B cell (primary cell): Measurements from ENCODE around the gene PTGES. TPM values are rescaled to one million over a fixed set of nuclear protein-coding genes. Genes with fewer than 3 reads are reported as not detected.

Source experiments
- ATAC-seq: fragments of 200-7000 bp; cut with Tn5 transposase; one replicate; pipeline ENCODE4 v1.10.0; 2021; ENCODE audit warnings: low read depth, mild to moderate bottlenecking, moderate number of reproducible peaks, moderate library complexity
- CTCF ChIA-PET: fragments of 350-600 bp; sonication (Branson Sonifier 250); formaldehyde crosslinking; loops from one replicate; lab custom pipeline; 2021; ENCODE audit warnings: antibody characterized with exemption, inconsistent platforms; lab: Charles Lee
- POLR2A ChIA-PET: fragments of 350-600 bp; sonication (Branson Sonifier 250); formaldehyde crosslinking; loops from one replicate; lab custom pipeline; 2021; ENCODE audit warnings: antibody characterized with exemption; lab: Charles Lee
- DNase-seq: peaks from one replicate; pipeline ENCODE4 v3.0.0; 2013
- H2AFZ ChIP-seq: 2 replicates; pipeline ENCODE4 v1.6.1; 2012; ENCODE audit warnings: mild to moderate bottlenecking, low read depth, low read length; ENCODE audit not compliant: insufficient read depth, poor library complexity, severe bottlenecking
- H3K27ac ChIP-seq, 2 donors: 1 replicate in 1 of 2; 2 replicates in 1 of 2; pipeline ENCODE4 v1.5.1; 2012 to 2013; ENCODE audit warnings: low read length in 2 of 2, mild to moderate bottlenecking in 2 of 2, moderate library complexity in 1 of 2
- H3K27me3 ChIP-seq, 4 experiments: fragments of 200-600 bp in 1 of 4; sonication (generic) in 1 of 4; replicated peaks in 1 of 4; 1 replicate in 2 of 4; 2 replicates in 2 of 4; pipeline versions ENCODE4 v1.6.1 to v1.7.0; 2013 to 2016; ENCODE audit warnings: low read length in 3 of 4, mild to moderate bottlenecking in 2 of 4, mixed read lengths in 1 of 4, moderate library complexity in 1 of 4; ENCODE audit not compliant: insufficient read depth in 4 of 4, control insufficient read depth in 3 of 4; ENCODE audit errors: control extremely low read depth in 1 of 4
- H3K36me3 ChIP-seq, 2 experiments: replicated peaks in 1 of 2; 1 replicate in 1 of 2; 2 replicates in 1 of 2; pipeline versions ENCODE4 v1.6.1 to v1.7.1; 2013; ENCODE audit warnings: low read length in 1 of 2; ENCODE audit not compliant: insufficient read depth in 2 of 2, control insufficient read depth in 1 of 2; ENCODE audit errors: control extremely low read depth in 1 of 2, extremely low read depth in 1 of 2
- H3K4me1 ChIP-seq, 2 donors: fragments of 200-600 bp in 1 of 2; sonication (generic) in 1 of 2; 1 replicate in 1 of 2; 2 replicates in 1 of 2; pipeline versions ENCODE4 v1.5.1 to v1.6.1; 2013 to 2017; ENCODE audit warnings: low read length in 2 of 2; ENCODE audit not compliant: control insufficient read depth in 2 of 2, insufficient read depth in 2 of 2
- H3K4me2 ChIP-seq: replicated peaks from 2 replicates; pipeline ENCODE3; 2012; ENCODE audit warnings: mild to moderate bottlenecking, low read depth, low read length; ENCODE audit not compliant: poor library complexity, severe bottlenecking
- H3K4me3 ChIP-seq, 5 experiments: fragments of 200-600 bp in 1 of 5; sonication (generic) in 1 of 5; 1 replicate in 3 of 5; 2 replicates in 2 of 5; pipeline versions ENCODE4 v1.5.1 to v1.7.0; 2011 to 2016; ENCODE audit warnings: low read length in 4 of 5, mild to moderate bottlenecking in 4 of 5, low read depth in 2 of 5, control low read depth in 1 of 5, moderate library complexity in 1 of 5; ENCODE audit not compliant: insufficient read depth in 1 of 5; ENCODE audit errors: control extremely low read depth in 1 of 5, extremely low read depth in 1 of 5
- H3K79me2 ChIP-seq: fragments of 200-600 bp; sonication (generic); one replicate; pipeline ENCODE4 v1.6.0; 2016; ENCODE audit warnings: low read length; ENCODE audit not compliant: control insufficient read depth, insufficient read depth
- H3K9ac ChIP-seq: fragments of 200-600 bp; sonication (generic); 2 replicates; pipeline ENCODE4 v1.6.1; 2017; ENCODE audit warnings: mild to moderate bottlenecking, low read length, moderate library complexity
- H3K9me3 ChIP-seq, 3 donors: one replicate each; pipeline versions ENCODE4 v1.6.1 to v1.7.1; 2013; ENCODE audit warnings: low read length in 2 of 3; ENCODE audit not compliant: control insufficient read depth in 2 of 3, insufficient read depth in 1 of 3; ENCODE audit errors: control extremely low read depth in 1 of 3
- H4K20me1 ChIP-seq: 2 replicates; pipeline ENCODE4 v1.6.0; 2012; ENCODE audit warnings: mild to moderate bottlenecking, low read length; ENCODE audit not compliant: insufficient read depth, control insufficient read depth, poor library complexity, severe bottlenecking
- H3K27ac Mint-ChIP-seq: one replicate; pipeline ENCODE4 v1.8.0; 2021; ENCODE audit warnings: mixed read lengths
- H3K27me3 Mint-ChIP-seq: one replicate; pipeline ENCODE4 v1.8.0; 2021; ENCODE audit warnings: mixed read lengths
- H3K4me1 Mint-ChIP-seq: one replicate; pipeline ENCODE4 v1.8.0; 2021; ENCODE audit warnings: mixed read lengths
- H3K4me3 Mint-ChIP-seq: one replicate; pipeline ENCODE4 v1.8.0; 2021; ENCODE audit warnings: mixed read lengths
- H3K9me3 Mint-ChIP-seq: one replicate; pipeline ENCODE4 v1.8.0; 2022; ENCODE audit warnings: mixed read lengths; ENCODE audit not compliant: insufficient read depth
- CTCF ChIP-seq: fragments of 200-600 bp; IDR thresholded peaks from one replicate; pipeline ENCODE4 v1.8.0; 2022; ENCODE audit warnings: antibody characterized with exemption, mild to moderate bottlenecking
- EZH2 ChIP-seq: IDR thresholded peaks from 2 replicates; pipeline ENCODE4 v1.6.1; 2012; ENCODE audit warnings: borderline replicate concordance, low read depth, mild to moderate bottlenecking, moderate library complexity, low read length; ENCODE audit not compliant: insufficient read depth, poor library complexity, severe bottlenecking
- WGBS: methylation state at CpG from one replicate; pipeline ENCODE4 v1.1.5; 2013; ENCODE audit warnings: missing lambda C conversion rate; ENCODE audit not compliant: insufficient coverage; 5-methylcytosine and 5-hydroxymethylcytosine counted together
- intact Hi-C: fragments of 100-400 bp; cut with micrococcal nuclease; formaldehyde crosslinking; loops from one replicate; pipeline ENCODE4 v1.10.0; 2022
- polyA plus RNA-seq: library from polyadenylated mRNA; depleted of rRNA; stranded (reverse); fragments of >200 nt; gene quantifications from 2 replicates; pipeline ENCODE4 v1.2.3, GENCODE V29; 2012
- total RNA-seq, 2 donors: library from RNA; stranded (reverse); fragments of 120-200 nt in 1 of 2; gene quantifications; 1 replicate in 1 of 2; 2 replicates in 1 of 2; pipeline versions ENCODE4 v1.2.3 to v1.2.4, GENCODE V29; 2013 to 2022

Gene PTGES
- total and polyA plus RNA-seq, 2 donors (not counting 1 experiment from before 2014, with no cell fraction given): not detected

DNA sequence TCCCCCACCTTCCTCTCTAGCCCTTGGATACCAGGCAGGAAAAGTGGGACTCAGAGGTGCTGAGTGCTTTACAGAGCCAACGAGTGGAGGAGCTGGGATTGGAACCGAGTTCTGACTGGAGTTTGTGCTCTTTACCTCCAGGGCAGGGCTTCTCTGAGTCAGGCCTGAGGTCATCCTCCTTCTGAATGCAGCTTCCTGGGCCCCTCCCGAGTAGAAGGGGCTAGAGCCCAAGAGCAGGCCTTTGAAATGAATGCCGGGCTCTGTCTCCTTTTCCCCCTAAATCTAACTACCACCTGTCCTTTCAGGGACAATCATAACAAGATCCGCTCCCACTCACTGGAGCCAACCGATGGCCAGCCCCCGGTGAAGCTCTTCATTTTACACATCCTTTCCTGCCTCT, 12.7 kb downstream of the PTGES start:
- H3K4me1 ChIP-seq: peaks cover 0 to 16% of the 10 kb centered on the region in 2 donors
- H3K4me2 ChIP-seq: no peak overlapping the region
- no peaks in the 10 kb centered on the region for H3K9me3 ChIP-seq
- ATAC-seq (no peak), DNase-seq (no peak)
- H3K4me1 Mint-ChIP-seq: peaks cover 7% of the 10 kb centered on the region
- no peaks in the 10 kb centered on the region for H4K20me1 ChIP-seq
- no peak overlapping the region for H3K27ac ChIP-seq
- H3K36me3 ChIP-seq: no peaks in the 10 kb centered on the region
- no peak overlapping the region for H3K27ac Mint-ChIP-seq
- CTCF ChIA-PET: interaction anchor here (4.4 kb wide), 2 partner anchors 13 to 44 kb away, joined by 36 to 57 read pairs; no protein-coding TSS in a partner anchor
- no peak overlapping the region for H2AFZ ChIP-seq
- POLR2A ChIA-PET: interaction anchor here (0.6 kb wide), 1 partner anchor 415 kb away, joined by 5 read pairs; no protein-coding TSS in a partner anchor
- no peak overlapping the region for H3K4me3 ChIP-seq
- no peaks in the 10 kb centered on the region for H3K9me3 Mint-ChIP-seq
- H3K27me3 ChIP-seq: peaks cover 0 to 12% (median 0%) of the 10 kb centered on the region in 4 experiments
- no peak overlapping the region for H3K9ac ChIP-seq
- H3K4me3 Mint-ChIP-seq: no peak overlapping the region
- no peak for TF ChIP-seq CTCF
- TF ChIP-seq EZH2: no peak
- 100% methylated on average over 3 of the region's 7 CpGs for WGBS
- no peaks in the 10 kb centered on the region for H3K27me3 Mint-ChIP-seq
- H3K79me2 ChIP-seq: no peaks in the 10 kb centered on the region
- intact Hi-C loops: no loop called here

DNA sequence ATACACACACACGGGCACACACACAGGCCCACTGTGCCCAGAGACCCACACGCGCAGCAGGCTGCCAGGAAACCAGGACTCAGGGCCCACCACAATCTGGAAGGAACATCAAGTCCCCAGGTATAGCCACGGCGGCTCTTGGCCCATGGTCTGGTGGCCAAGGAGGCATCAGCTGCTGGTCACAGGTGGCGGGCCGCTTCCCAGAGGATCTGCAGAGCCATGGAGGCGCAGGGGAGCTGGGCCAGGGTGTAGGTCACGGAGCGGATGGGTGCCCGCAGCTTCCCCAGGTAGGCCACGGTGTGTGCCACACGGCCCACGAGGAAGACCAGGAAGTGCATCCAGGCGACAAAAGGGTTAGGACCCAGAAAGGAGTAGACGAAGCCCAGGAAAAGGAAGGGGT, 13.4 kb downstream of the PTGES start:
- Mint-ChIP-seq H3K4me3 (peak overlapping the region; percentile 33), H3K9me3 (no peaks in the 10 kb centered on the region), H3K27ac (no peak overlapping the region), H3K4me1 (peaks cover 7% of the 10 kb centered on the region), H3K27me3 (no peaks in the 10 kb centered on the region)
- Histone ChIP-seq H3K9ac (no peak overlapping the region), H3K4me2 (no peak overlapping the region), H3K36me3 (no peaks in the 10 kb centered on the region), H3K9me3 (no peaks in the 10 kb centered on the region), H4K20me1 (no peaks in the 10 kb centered on the region), H3K79me2 (no peaks in the 10 kb centered on the region), H3K27me3 (peaks cover 0 to 12% (median 0%) of the 10 kb centered on the region in 4 experiments), H3K4me3 (no peak overlapping the region), H2AFZ (no peak overlapping the region), H3K27ac (no peak overlapping the region), H3K4me1 (peaks cover 0 to 16% of the 10 kb centered on the region in 2 donors)
- ChIA-PET POLR2A (interaction anchor here (0.6 kb wide), 1 partner anchor 416 kb away, joined by 5 read pairs; no protein-coding TSS in a partner anchor), CTCF (interaction anchor here (0.8 to 4.4 kb wide), 4 partner anchors 12 to 52 kb away, joined by 3 to 57 read pairs (median 28); no protein-coding TSS in a partner anchor)
- DNase-seq (no peak), ATAC-seq (no peak)
- WGBS: 92% methylated on average over 16 of the region's 16 CpGs
- TF ChIP-seq CTCF: no peak
- no peak for TF ChIP-seq EZH2
- intact Hi-C loops: loop anchor here (2.0 to 5.0 kb wide), 3 partner anchors 51 to 363 kb away; partner anchors contain the start of gene ASB6
